IMR-90 (cell line): Measurements from ENCODE around the gene NELFE. TPM values are rescaled to one million over a fixed set of nuclear protein-coding genes. Genes with fewer than 3 reads are reported as not detected.

Experiments
- ATAC-seq: fragments of 200-7000 bp; cut with Tn5 transposase; 2 replicates; pipeline ENCODE4 v1.9.1; 2020; ENCODE audit warnings: low read depth, mild to moderate bottlenecking, moderate library complexity
- BruUV-seq: library from RNA; stranded (reverse); fragments of 400-500 nt; replicated peaks from 2 replicates; lab custom pipeline; 2021; lab: Mats Ljungman, UMichigan
- CTCF ChIA-PET: fragments of 300-600 bp; formaldehyde crosslinking; extraction: SDS; loops from one replicate; lab custom pipeline; 2021; ENCODE audit warnings: antibody characterized with exemption; lab: Yijun Ruan, JAX
- POLR2A ChIA-PET: fragments of 300-600 bp; sonication (Branson Sonifier 250); formaldehyde crosslinking; loops from one replicate; lab custom pipeline; 2022; ENCODE audit warnings: antibody characterized with exemption; ENCODE audit not compliant: unreplicated experiment; lab: Charles Lee
- DNase-seq: peaks from one replicate; pipeline ENCODE4 v3.0.0; 2013
- H2AFZ ChIP-seq: replicated peaks from 2 replicates; pipeline ENCODE3; 2013; ENCODE audit warnings: low read length, mild to moderate bottlenecking; ENCODE audit not compliant: poor library complexity
- H2AK5ac ChIP-seq: 2 replicates; pipeline ENCODE4 v1.6.1; 2013; ENCODE audit warnings: low read depth, low read length, inconsistent platforms
- H2AK9ac ChIP-seq: replicated peaks from 2 replicates; pipeline ENCODE3; 2013; ENCODE audit warnings: mild to moderate bottlenecking, low read depth, low read length, moderate library complexity; ENCODE audit not compliant: poor library complexity
- H2BK120ac ChIP-seq: 2 replicates; pipeline ENCODE4 v1.6.1; 2013; ENCODE audit warnings: low read depth, low read length, inconsistent platforms
- H2BK15ac ChIP-seq: 3 replicates; pipeline ENCODE4 v1.6.1; 2013; ENCODE audit warnings: low read depth, low read length, inconsistent platforms
- H2BK20ac ChIP-seq: 2 replicates; pipeline ENCODE4 v1.6.1; 2013; ENCODE audit warnings: low read depth, mild to moderate bottlenecking, inconsistent platforms, low read length, moderate library complexity
- H2BK5ac ChIP-seq: 2 replicates; pipeline ENCODE4 v1.6.1; 2013; ENCODE audit warnings: mild to moderate bottlenecking, low read depth, low read length, inconsistent platforms; ENCODE audit not compliant: poor library complexity, severe bottlenecking
- H3K14ac ChIP-seq: replicated peaks from 2 replicates; pipeline ENCODE4 v1.6.1; 2013; ENCODE audit warnings: low read depth, low read length, inconsistent platforms
- H3K18ac ChIP-seq: 2 replicates; pipeline ENCODE4 v1.6.1; 2013; ENCODE audit warnings: low read depth, low read length, control low read depth
- H3K23ac ChIP-seq: 2 replicates; pipeline ENCODE4 v1.6.1; 2013; ENCODE audit warnings: low read depth, low read length, inconsistent platforms
- H3K27ac ChIP-seq: 2 replicates; pipeline ENCODE4 v1.5.1; 2013; ENCODE audit warnings: mild to moderate bottlenecking, control low read depth, low read length; ENCODE audit not compliant: insufficient read depth
- H3K27me3 ChIP-seq: 2 replicates; pipeline ENCODE4 v1.6.1; 2013; ENCODE audit warnings: low read length; ENCODE audit not compliant: control insufficient read depth, insufficient read depth
- H3K36me3 ChIP-seq: 2 replicates; pipeline ENCODE4 v1.6.1; 2013; ENCODE audit warnings: low read length, mixed read lengths; ENCODE audit not compliant: control insufficient read depth, insufficient read depth
- H3K4ac ChIP-seq: 2 replicates; pipeline ENCODE4 v1.6.1; 2013; ENCODE audit warnings: low read depth, low read length, inconsistent platforms
- H3K4me1 ChIP-seq: 2 replicates; pipeline ENCODE4 v1.6.1; 2013; ENCODE audit warnings: low read length, mixed read lengths; ENCODE audit not compliant: control insufficient read depth, insufficient read depth
- H3K4me2 ChIP-seq: 2 replicates; pipeline ENCODE4 v1.6.1; 2013; ENCODE audit warnings: low read depth, mild to moderate bottlenecking, control low read depth, low read length, moderate library complexity
- H3K4me3 ChIP-seq: 2 replicates; pipeline ENCODE4 v1.5.1; 2013; ENCODE audit warnings: low read depth, mild to moderate bottlenecking, control low read depth, low read length, moderate library complexity; ENCODE audit not compliant: insufficient read depth
- H3K56ac ChIP-seq: 2 replicates; pipeline ENCODE4 v1.6.1; 2013; ENCODE audit warnings: low read length, inconsistent platforms; ENCODE audit not compliant: insufficient read depth; ENCODE audit errors: extremely low read depth
- H3K79me1 ChIP-seq, 2 experiments: 2 replicates each; pipeline ENCODE4 v1.6.1; 2013; ENCODE audit warnings: low read length in 2 of 2, inconsistent platforms in 1 of 2, low read depth in 1 of 2
- H3K9ac ChIP-seq: 2 replicates; pipeline ENCODE4 v1.6.1; 2013; ENCODE audit warnings: low read depth, low read length, control low read depth
- H3K9me1 ChIP-seq: 2 replicates; pipeline ENCODE4 v1.6.1; 2013; ENCODE audit warnings: low read length, inconsistent platforms; ENCODE audit not compliant: insufficient read depth
- H3K9me3 ChIP-seq: 2 replicates; pipeline ENCODE4 v1.6.1; 2013; ENCODE audit warnings: low read length; ENCODE audit not compliant: control insufficient read depth, insufficient read depth
- H4K20me1 ChIP-seq: 2 replicates; pipeline ENCODE4 v1.6.1; 2013; ENCODE audit warnings: low read length, inconsistent platforms; ENCODE audit not compliant: insufficient read depth
- H4K5ac ChIP-seq: 2 replicates; pipeline ENCODE4 v1.6.1; 2013; ENCODE audit warnings: mild to moderate bottlenecking, low read depth, low read length, control low read depth
- H4K8ac ChIP-seq, 2 experiments: 2 replicates each; pipeline ENCODE4 v1.6.1; 2013; ENCODE audit warnings: low read depth in 2 of 2, low read length in 2 of 2, control low read depth in 1 of 2, inconsistent platforms in 1 of 2
- H4K91ac ChIP-seq: 2 replicates; pipeline ENCODE4 v1.6.1; 2013; ENCODE audit warnings: low read depth, low read length, inconsistent platforms; ENCODE audit not compliant: insufficient read depth
- CEBPB ChIP-seq: IDR thresholded peaks from 2 replicates; pipeline ENCODE4 v1.6.1; 2012; ENCODE audit warnings: low read depth, low read length, improper control_type of control experiment
- CHD1 ChIP-seq: IDR thresholded peaks from 2 replicates; pipeline ENCODE4 v1.6.1; 2012; ENCODE audit warnings: low read depth, low read length, improper control_type of control experiment
- CTCF ChIP-seq: conservative IDR thresholded peaks from 2 replicates; pipeline ENCODE4 v1.5.1; 2012; ENCODE audit warnings: mild to moderate bottlenecking, low read depth, low read length, improper control_type of control experiment
- MAZ ChIP-seq: IDR thresholded peaks from 2 replicates; pipeline ENCODE4 v1.6.1; 2012; ENCODE audit warnings: low read depth, mild to moderate bottlenecking, low read length, improper control_type of control experiment, moderate library complexity, borderline replicate concordance
- NFE2L2 ChIP-seq: fragments of 150-350 bp; IDR thresholded peaks from 2 replicates; pipeline ENCODE4 v1.6.1; 2016; ENCODE audit warnings: low read depth, mild to moderate bottlenecking, low read length
- POLR2A ChIP-seq: IDR thresholded peaks from 2 replicates; pipeline ENCODE4 v1.6.1; 2012; ENCODE audit warnings: mild to moderate bottlenecking, low read depth, low read length
- RAD21 ChIP-seq: IDR thresholded peaks from 2 replicates; pipeline ENCODE4 v1.6.1; 2012; ENCODE audit warnings: low read length, improper control_type of control experiment
- RCOR1 ChIP-seq: IDR thresholded peaks from 2 replicates; pipeline ENCODE4 v1.6.1; 2012; ENCODE audit warnings: mild to moderate bottlenecking, low read length, improper control_type of control experiment; ENCODE audit not compliant: insufficient replicate concordance
- USF2 ChIP-seq: fragments of 150-350 bp; IDR thresholded peaks from 2 replicates; pipeline ENCODE4 v1.6.1; 2017; ENCODE audit warnings: mild to moderate bottlenecking, antibody characterized with exemption, low read length, low read depth
- WGBS, 2 experiments: methylation state at CpG; one replicate each; pipeline versions ENCODE4 v1.1.5 to v1.1.7; 2013; ENCODE audit warnings: missing lambda C conversion rate in 2 of 2; ENCODE audit not compliant: insufficient read length in 1 of 2; ENCODE audit errors: extremely low coverage in 2 of 2; 5-methylcytosine and 5-hydroxymethylcytosine counted together
- dilution Hi-C: fragments of 300-500 bp; cut with HindIII; formaldehyde crosslinking; loops from one replicate; pipeline ENCODE4 v1.14.3; 2018; ENCODE audit warnings: low sequenced_read_pairs; ENCODE audit not compliant: unreplicated experiment
- in situ Hi-C: fragments of 300-500 bp; cut with MboI; formaldehyde crosslinking; loops from 3 replicates; pipeline ENCODE4 v1.14.3; 2019; ENCODE audit warnings: low sequenced_read_pairs, inconsistent platforms, mixed read lengths
- intact Hi-C: fragments of 100-400 bp; cut with micrococcal nuclease; formaldehyde crosslinking; loops from 2 replicates; pipeline ENCODE4 v1.10.0; 2022
- polyA plus RNA-seq, 3 experiments: library from polyadenylated mRNA; depleted of rRNA; stranded (reverse); fragments of >200 nt; gene quantifications; 2 replicates each; pipeline ENCODE4 v1.2.3, GENCODE V29; 2012; ENCODE audit warnings: low replicate concordance in 1 of 3
- total RNA-seq: library from RNA; depleted of rRNA; stranded (reverse); fragments of >200 nt; gene quantifications from 2 replicates; pipeline ENCODE4 v1.2.3, GENCODE V29; 2012
- TF ChIP-seq, protein P1 (sequence below): fragments of 150-350 bp; IDR thresholded peaks from 2 replicates; pipeline ENCODE4 v1.6.1; 2016; ENCODE audit warnings: low read depth, mild to moderate bottlenecking, low read length, moderate library complexity, borderline replicate concordance

Gene NELFE
- total and polyA plus RNA-seq, 2 of the 4 experiments (the other 2 are of a cell fraction): 63.6 to 76.0 TPM

DNA sequence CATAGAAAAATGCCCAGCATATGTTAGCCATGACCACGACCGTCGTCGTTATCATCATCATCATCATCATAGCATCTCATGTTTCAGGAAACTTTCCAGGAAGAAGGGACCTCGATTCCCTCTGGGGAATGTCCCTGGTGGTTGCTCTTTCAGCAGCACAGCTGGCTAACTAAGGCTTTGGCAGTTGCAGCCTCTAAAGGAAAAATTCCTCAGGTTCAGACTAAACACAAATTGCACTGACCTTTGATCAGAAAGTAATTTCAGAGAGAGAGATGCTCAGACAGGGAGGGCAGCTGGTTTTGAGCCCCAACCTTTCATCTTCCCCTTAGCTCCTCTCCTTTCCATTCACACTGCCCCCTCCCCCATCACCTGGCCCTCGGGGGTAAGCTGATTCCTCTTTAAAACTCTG lies 18.5 kb downstream of the NELFE start:
- in situ Hi-C loops: loop anchor here (10.0 kb wide), 1 partner anchor 255 kb away; the partner anchor contains the start of gene LY6G5C
- peak; percentile 55 for DNase-seq
- Histone ChIP-seq H4K5ac (peak overlapping the region; percentile 8; the same call in 1 of the 2 replicates), H3K4me3 (no peak overlapping the region), H3K9ac (no peak overlapping the region; the same call in 1 of the 2 replicates), H2AK5ac (no peak overlapping the region), H2BK15ac (no peak overlapping the region), H2AFZ (peak overlapping the region; percentile 70), H3K27ac (no peak overlapping the region), H3K56ac (no peak overlapping the region; the same call in 1 of the 2 replicates), H3K14ac (peak overlapping the region; percentile 76; the same call in 1 of the 2 replicates), H2BK5ac (peak overlapping the region; percentile 4), H3K9me1 (no peaks in the 10 kb centered on the region), H4K8ac (0 out of 4 replicates have a peak overlapping the region, but pooled peaks of 1 of the 2 experiments have one; percentile 11), H3K23ac (0 out of 2 replicates have a peak overlapping the region, but pooled peaks have one; percentile 66), H3K18ac (no peak overlapping the region), H4K20me1 (no peaks in the 10 kb centered on the region), H3K36me3 (no peaks in the 10 kb centered on the region), H3K4me2 (peak overlapping the region; percentile 40), H2BK20ac (no peak overlapping the region), H4K91ac (no peak overlapping the region), H3K4ac (peak overlapping the region; percentile 27; the same call in 1 of the 2 replicates), H3K9me3 (no peaks in the 10 kb centered on the region), H2AK9ac (peak overlapping the region; percentile 21), H3K4me1 (peaks cover 11% of the 10 kb centered on the region), H3K79me1 (no peaks in the 10 kb centered on the region), H2BK120ac (no peak overlapping the region), H3K27me3 (no peaks in the 10 kb centered on the region)
- ATAC-seq: peak; percentile 76
- no CpG with 5 or more reads among the region's 6 CpGs for whole genome bisulfite sequencing, 2 experiments
- intact Hi-C loops: loop anchor here (2.0 kb wide), 1 partner anchor 13 kb away; the partner anchor contains the start of gene C2
- dilution Hi-C loops: no loop called here
- TF ChIP-seq RAD21: no peak
- TF ChIP-seq, protein P1, sequence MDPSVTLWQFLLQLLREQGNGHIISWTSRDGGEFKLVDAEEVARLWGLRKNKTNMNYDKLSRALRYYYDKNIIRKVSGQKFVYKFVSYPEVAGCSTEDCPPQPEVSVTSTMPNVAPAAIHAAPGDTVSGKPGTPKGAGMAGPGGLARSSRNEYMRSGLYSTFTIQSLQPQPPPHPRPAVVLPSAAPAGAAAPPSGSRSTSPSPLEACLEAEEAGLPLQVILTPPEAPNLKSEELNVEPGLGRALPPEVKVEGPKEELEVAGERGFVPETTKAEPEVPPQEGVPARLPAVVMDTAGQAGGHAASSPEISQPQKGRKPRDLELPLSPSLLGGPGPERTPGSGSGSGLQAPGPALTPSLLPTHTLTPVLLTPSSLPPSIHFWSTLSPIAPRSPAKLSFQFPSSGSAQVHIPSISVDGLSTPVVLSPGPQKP: no peak
- no peak for TF ChIP-seq CEBPB
- no peak for TF ChIP-seq NFE2L2
- TF ChIP-seq POLR2A: no peak
- no peak for TF ChIP-seq CTCF
- no peak for TF ChIP-seq USF2
- no peak for TF ChIP-seq RCOR1
- TF ChIP-seq CHD1: no peak
- TF ChIP-seq MAZ: no peak
- no TSS peak for BruUV-seq
- CTCF ChIA-PET: interaction anchor here (0.6 to 1.3 kb wide), 5 partner anchors 12 to 144 kb away, joined by 3 to 5 read pairs (median 3); no protein-coding TSS in a partner anchor
- POLR2A ChIA-PET: no interaction called here
